ENCODE data around the gene CTDP1.
"Not testable (repeated sequence)": the region's sequence is repeated elsewhere in the genome, so short reads cannot be mapped to it uniquely, and the experiment has no call there.

Gene CTDP1

DNA sequence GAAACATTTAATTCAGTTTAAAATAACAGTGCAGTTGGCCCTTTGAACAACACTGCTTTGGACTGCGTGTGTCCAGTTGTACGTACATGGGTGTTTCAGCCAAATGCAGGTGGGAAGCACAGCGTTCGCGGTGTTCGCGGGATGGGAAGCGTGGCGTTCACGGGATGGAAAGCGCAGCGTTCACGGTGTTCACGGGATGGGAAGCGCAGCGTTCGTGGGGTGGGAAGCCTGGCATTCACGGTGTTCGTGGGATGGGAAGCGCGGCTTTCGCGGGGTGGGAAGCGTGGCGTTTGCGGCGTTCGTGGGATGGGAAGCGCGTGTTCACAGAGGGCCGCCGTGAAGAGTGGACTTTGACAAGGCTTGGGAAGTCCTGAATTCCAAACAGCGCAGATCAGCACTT is 47.6 kb downstream of the CTDP1 start:
- no peak for DNase-seq

DNA sequence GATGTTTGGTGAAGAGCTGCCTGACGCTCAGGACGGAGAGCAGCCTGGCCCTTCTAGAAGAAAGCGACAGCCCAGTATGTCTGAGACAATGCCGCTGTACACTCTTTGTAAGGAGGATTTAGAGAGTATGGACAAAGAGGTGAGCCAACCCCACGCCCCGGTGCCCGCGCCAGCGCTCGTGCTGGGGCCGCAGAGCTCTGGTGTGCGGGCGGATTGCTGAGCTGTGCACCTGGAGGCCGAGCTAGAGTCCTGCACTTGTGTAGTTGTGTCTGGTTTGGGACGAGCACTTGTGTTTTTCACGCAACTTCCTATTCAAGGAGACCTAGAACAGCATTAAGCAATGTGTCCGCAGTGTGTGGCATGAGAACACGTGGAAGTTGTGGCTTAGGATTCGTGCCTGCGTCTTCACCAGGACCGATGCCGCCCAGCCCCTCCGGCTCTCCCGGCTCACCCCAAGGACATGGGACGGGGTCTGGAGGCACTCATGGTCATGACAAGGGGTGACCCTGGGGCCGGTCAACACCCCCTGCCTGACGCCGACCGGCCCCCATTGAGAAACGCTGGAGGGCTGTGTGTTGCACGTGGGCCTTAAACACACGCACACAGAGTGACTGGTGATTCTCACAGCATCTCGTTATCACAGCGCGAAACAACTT is 49.5 kb downstream of the CTDP1 start:
- DNase-seq = no peak

DNA sequence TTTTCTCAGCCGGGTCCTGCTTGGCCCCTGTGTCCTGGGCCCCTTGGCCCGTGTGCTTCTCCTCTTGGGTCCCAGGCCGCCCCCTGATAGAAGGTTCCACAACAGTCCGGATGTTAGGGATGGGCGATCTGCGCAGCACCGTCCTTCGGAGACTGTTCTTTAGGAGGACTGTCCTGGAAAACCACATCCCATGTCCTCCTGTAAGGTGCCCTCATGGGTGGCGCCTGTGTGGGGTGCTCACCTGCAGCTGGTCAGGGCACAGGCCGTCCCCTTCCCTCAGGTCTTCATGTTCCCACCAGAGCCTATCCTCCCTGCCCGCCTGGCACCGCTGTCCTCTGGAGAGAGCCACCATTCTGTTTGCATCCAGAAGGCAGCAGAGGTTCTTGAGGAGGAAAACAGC is 50.0 kb downstream of the CTDP1 start:
- no peak for DNase-seq

DNA sequence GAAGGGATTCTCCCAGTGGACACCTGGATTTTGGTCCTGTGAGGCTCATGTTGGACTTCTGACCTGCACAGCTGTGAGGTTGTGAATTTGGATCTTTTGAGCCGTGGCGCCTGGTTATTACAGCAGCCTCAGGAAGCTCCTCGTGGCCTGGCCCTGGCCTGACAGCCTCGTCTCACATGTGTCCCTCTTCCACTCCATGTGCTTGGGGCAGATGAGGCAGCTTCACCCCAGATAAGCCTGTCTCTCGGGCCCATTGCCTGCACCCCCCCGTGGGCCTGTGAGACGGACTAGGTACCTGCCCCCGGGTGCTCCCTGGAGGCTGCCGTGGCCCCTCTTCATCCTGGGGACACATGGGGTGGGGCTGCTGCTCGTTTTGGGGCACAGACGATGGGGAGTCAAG is 51.2 kb downstream of the CTDP1 start:
- no peak for DNase-seq

DNA sequence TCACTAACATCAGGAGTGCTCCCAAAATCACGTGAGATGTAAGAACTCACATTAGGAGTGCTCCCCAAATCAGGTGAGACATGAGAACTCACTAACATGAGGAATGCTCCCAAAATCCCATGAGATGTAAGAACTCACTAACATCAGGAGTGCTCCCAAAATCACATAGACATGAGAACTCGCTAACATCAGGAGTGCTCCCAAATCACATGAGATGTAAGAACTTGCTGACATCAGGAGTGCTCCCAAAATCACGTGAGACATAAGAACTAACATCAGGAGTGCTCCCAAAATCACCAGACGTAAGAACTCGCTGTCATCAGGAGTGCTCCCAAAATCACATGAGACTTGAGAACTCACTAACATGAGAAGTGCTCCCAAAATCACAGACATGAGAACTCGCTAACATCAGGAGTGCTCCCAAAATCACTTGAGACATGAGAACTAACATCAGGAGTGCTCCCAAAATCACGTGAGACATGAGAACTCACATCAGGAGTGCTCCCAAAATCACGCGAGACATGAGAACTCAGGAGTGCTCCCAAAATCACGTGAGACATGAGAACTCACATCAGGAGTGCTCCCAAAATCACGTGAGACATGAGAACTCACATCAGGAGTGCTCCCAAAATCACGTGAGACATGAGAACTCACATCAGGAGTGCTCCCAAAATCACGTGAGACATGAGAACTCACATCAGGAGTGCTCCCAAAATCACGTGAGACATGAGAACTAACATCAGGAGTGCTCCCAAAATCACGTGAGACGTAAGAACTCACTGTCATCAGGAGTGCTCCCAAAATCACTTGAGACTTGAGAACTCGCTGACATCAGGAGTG is 52.5 kb downstream of the CTDP1 start:
- not testable (repeated sequence) for DNase-seq

DNA sequence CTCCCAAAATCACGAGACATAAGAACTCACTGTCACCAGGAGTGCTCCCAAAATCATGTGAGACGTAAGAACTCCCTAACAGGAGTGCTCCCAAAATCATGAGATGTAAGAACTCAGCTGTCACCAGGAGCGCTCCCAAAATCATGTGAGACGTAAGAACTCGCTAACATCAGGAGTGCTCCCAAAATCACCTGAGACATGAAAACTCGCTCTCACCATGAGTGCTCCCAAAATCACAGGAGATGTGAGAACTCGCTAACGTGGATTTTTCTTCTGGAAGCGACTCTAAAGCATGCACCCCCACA is 53.1 kb downstream of the CTDP1 start:
- DNase-seq = no peak

DNA sequence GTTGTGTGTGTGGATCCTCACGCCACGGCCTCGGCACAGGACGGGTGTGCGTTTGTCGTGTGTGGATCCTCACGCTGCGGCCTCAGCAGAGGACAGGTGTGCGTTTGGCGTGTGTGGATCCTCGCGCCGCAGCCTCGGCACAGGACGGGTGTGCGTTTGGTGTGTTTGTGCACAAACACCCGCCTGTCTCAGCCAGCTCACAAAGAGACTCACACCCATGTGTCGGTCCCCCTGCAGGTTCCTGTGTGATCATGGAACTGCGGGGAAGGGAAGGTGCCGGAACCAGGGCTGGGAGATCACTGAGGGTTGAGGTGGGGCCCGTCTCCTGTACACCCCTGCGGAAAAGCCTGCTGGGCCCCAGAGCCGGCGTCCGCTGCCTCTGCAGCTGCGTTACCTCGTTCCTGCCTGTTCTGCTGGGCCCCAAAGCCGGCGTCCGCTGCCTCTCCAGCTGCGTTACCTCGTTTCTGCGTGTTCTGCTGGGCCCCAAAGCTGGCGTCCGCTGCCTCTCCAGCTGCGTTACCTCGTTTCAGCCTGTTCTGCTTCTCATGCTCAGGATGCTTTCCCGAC is 53.6 kb downstream of the CTDP1 start:
- no peak for DNase-seq

DNA sequence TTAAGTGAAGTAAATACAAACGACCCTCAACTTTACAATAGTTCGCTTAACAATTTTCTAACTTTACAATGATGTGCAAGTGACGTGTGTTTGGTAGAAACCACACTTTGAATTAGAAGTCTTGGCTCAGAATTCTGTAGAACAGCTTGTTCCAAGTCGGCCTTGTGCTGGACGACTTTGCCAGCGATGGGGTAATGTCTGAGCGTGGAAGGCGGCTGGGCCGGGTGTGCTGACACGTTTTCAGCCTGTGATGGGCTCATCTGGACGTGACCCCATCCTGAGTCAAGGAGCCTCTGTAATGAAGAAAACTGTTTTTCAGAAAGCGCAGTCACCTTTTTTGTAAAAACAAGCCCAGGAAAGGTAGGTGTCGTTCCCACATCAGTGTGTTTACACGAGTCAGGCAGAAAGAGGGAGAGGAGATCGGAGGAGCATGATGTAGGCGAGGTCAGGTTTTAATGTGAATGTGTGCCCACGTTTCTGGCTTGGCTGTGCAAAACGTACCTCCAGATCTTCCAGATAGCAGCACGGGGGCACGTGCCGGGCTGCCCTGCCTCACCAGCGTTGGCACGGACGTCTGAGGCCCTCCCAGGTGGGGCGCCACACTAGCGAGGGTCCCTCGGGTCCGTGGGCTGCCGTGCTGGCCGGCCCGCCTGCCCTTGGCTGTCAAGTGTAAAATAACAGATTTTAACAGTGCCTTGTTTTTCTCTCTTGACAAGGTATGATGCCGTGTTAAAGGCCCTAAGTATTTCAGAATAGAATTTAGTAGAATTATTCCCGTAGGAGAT is 54.6 kb downstream of the CTDP1 start:
- no peak for DNase-seq

DNA sequence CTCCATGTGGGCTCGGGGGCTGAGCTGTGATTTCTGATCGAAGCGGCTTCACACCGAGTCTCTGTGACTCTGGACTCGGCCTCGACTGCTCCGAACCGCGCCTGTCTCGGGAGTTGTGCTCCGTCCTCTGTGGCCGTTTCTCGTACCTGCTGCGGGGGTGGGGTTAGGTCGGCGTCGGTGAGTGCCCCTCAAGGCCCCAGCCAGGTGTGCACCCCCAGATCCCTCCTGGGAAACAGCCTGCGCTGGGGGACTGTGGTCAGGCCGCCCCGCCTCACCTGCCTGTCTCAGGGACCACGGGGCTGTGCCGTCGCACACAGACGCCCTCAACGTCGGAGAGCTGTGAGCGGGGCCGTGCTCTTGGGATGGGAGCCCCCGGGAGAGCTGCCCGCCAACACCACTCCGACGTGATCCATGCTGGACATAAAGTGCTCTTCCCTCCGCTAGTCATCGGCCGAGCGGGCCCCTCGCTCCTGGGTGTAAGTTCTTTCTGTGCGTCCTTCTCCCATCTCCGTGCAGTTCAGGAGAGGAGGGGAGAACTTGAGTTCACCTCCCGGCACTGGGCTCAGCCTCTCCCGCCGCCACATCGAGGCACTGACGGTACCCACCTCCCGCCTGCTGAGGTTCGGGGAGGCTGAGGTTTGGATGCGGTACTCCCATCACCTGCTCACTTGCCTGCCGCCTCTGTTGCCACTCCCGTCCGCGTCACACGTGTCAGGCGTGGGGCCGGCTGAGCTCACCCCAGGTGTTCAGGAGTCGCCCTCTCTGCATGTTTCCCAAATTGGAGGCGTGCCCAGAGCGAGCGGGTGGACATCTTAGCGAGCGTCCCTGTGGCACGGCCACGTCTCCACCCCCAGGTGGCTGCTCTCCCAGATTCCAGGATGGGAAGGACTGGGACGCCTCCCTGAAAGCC is 55.7 kb downstream of the CTDP1 start:
- DNase-seq = no peak

DNA sequence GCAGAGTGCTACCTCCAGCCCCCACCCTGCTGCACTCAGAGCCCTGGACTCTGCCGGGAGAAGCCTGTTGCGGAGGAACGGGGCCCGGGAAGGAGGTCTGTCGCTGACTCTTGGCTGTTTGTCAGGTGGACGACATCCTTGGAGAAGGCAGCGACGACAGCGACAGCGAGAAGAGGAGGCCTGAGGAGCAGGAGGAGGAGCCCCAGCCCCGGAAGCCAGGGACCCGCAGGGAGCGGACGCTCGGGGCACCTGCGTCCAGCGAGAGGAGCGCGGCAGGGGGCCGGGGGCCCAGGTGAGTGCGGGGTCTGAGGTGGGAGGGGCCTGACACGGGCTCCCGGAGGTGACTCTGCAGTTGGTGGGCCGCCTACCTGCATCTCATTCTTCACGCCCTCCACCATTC is 56.6 kb downstream of the CTDP1 start:
- DNase-seq = no peak

DNA sequence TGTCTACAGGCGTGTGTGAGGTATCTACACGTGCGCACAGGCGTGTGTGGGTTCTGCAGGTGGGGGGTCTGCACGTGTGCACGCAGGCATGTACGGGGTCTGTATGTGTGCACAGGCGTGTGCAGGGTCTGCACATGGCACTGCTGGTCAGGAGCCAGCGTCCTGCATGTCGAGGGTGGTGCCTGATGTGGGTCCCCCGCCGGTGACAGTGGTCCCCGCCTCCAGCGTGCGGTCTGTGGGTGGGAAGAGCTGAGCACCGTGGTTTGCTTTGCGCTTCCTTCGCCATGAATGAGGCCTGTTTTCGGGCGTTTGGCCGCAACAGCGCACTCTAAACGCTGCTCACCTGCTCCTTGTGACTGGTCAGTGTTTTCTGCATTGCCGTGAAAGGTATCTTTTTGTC is 57.2 kb downstream of the CTDP1 start:
- no peak for DNase-seq

DNA sequence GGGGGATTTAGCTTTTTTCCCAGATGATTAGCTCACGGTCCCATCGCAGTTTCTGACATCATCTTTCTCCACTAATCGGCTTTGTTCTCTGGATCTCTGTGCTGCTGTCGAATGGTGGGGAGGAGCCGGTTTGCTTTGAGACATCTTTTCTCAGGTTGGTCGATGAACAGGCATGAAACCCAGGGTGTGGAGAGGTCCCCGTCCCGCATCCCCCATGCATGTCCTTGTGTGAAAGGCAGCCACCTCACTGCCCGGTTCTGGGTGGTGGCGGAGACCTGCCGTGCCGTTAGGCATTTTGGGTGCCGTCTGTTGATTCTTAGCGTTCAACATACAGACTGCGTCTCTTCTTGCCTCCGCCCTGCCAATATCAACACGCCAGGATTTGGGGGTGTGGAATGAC is 57.8 kb downstream of the CTDP1 start:
- DNase-seq = no peak

DNA sequence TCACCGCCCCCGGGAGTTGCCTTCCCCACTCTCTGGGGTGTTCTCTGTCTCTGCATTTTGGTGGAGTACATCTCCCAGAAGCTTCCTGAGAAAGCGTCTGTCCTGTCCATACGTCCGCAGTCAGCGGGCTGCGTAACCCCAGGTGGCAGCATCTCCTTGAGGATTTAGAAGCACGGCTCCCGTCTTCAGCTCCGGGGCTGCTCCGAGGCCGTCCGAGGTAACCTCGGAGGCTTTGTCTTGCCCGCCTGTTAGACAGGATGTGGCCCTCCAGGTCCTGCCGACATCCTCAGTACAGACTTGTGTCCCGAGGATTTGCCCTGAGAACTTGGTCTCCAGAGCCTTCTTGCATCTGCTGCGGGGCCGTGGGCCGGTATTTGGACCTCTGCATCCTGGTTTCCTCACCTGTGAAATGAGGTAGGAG is 58.4 kb downstream of the CTDP1 start:
- no peak for DNase-seq

DNA sequence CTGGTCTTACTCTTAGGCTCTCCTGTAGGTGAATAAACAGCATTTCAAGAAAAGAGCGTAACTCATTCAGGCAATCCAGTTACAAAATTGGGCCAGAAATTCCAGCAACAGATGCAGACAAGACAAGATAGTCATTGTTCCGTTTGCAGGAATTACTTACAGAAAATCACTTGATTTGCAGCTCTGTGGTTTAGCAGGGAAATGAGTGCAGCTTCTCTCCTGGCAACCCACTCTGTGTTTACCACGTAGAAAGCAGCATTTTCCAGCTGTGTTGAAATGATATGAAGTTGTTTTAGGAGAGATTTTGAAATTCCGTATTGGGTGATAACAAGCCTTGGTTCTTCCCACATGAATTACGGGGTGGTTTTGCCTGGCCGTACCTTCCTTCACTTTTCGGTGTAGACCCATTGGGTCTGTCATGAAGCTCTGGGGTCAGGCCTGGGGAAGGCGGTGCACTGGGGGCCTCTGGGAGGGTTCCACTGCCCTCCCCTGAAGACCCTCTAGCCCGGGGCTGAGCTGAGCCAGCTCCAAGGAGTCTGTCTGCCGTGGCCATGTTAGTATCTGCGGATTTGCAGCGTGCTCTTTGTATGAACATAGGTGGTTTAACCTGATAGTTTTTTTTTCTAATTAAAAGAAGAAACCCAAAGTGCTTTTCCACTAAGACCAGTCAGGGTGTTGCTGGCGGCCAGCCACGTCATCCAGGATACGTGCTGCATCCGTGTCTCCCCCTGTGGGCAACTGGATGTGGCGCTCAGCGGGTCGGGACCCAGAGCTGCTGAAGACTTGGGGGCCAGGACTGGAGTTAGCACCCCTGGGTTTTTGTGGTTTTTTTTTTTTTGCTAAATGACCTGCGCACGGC is 59.2 kb downstream of the CTDP1 start:
- no peak for DNase-seq

DNA sequence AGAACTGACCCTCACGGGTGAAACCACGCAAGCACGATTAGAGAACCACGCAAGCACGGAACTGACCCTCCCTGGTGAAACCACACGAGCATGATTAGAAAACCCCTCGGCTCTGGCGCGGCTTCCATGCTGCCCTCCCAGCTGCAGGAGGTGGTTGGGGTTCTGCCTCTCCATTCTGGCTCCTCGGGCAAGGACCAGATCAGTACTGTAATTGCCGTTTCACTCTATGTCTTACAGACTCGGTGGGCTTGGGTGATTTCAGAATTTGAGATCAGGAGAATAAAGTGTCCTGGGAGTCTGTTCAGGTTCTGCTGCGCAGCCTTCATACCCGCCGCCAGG is 59.8 kb downstream of the CTDP1 start:
- no peak for DNase-seq

DNA sequence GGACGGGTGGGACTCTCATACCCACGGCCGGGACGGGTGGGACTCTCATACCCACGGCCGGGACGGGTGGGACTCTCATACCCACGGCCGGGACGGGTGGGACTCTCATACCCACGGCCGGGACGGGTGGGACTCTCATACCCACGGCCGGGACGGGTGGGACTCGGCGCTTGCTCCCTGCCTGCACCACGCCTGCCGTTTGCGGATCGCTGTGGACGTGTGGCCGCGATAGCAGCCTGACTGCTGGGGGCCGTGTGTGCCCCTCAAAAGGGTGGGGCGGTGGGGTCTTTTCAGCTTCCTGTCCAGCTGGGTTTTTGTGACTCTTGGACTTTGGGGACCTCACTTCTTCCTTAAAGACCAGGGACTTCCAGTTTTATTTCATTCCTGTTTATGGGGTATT is 60.4 kb downstream of the CTDP1 start:
- not testable (repeated sequence) for DNase-seq

DNA sequence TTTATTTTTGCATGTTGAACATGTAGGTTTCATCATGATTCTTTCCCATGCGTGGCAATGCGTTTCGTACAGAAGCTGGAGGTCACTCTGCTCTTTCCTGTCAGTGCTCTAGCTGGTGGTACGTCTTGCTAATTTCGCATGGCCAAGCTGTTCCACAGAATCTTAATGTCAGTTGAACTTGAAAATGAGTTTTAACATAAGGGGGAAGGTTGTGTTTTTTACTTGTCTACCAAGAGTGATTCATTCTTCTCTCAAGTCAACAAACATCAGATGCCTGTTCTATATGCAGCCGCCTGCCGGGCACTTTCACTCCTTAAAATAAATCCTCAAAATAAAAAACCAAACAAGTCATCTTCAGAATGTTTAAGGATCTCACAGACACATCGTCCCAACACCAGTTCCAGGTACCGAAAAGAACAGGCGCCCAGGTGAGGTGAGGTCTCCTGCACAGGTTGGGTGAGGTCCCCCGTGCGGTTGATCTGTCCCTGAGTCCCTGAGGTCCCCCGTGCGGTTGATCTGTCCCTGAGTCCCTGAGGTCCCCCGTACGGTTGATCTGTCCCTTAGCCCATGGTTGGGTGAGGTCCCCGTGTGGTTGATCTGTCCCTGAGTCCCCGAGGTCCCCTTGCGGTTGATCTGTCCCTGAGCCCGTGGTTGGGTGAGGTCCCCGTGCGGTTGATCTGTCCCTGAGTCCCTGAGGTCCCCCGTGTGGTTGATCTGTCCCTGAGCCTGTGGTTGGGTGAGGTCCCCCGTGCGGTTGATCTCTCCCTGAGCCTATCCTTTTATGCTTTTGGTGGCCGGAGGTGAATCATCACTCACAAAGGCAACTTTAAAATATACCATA is 61.1 kb downstream of the CTDP1 start:
- no peak for DNase-seq

DNA sequence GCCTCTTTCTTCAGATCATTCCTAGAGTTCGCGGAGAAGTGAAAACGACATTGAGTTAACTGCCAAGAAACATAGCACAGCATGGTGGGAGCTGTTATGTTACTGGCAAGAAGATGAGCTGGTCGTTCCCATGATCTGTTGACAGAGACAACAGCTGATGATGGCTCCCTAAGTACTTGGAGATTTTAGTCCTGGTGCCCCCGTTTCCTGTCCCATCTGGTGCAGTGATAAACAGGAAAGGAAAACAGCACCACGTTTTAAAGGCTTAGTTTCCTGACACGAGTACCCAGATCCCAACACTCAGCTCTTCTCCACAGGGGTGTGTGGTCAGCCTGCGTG is 61.7 kb downstream of the CTDP1 start:
- no peak for DNase-seq

DNA sequence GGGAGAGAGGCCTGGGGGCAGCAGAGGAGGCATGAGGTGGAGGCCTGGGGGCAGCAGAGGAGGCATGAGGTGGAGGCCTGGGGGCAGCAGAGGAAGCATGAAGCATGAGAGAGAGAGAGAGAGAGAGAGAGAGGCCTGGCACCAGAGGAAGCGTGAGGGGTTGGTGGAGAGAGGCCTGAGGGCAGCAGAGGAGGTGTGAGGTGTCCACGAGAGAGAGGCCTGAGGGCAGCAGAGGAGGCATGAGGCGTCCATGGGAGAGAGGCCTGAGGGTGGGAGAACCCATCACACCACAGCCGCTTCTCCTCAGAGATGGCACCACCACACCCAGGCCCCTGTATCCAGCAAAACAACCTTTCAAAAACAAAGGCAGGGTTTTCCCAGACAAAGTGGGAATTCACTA is 62.5 kb downstream of the CTDP1 start:
- no peak for DNase-seq

DNA sequence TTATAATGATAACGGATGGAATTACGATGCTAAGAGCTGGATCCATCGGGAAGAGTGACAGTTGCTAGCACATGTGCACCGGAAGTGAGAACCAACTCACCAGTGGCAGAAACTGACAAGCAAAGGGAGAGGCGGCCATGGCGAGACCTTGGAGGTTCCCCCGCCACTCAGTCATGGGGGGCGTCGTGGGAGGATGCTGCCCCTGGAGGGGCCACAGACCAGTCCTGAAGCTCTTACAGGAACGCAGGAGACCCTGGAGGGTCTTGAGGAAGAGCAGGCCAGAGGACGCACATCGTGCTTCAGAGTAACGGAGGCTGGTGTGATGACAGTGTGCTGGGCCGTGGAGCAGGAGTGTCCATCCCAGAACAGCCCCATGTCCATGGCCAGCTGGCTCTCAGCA is 65.0 kb downstream of the CTDP1 start:
- no peak for DNase-seq

DNA sequence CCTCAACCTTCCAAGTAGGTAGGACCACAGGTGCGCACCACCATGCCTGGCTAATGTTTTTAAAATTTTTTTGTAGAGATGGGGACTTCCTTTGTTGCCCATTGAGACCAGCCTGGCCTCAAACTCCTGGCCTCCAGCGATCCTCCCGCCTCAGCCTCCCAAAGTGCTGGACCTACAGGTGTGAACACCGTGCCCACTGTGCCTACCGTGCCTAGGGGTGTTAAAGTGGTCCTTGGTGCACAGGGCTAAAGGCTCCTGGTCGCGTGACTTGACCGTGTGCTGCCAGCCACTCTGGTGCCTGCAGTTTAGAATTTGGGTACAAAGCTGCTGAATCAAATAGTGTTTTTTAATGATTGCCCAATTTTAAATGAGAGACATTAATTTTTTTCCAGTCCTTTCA is 67.1 kb downstream of the CTDP1 start:
- no peak for DNase-seq

All from CD4-positive, alpha-beta T cell treated with Interferon alpha-2 for 1 hour (primary cell).